ENCODE measurements around the gene RAB27B.

Gene RAB27B

GRCh38 chr18:54910161-54910919, 82.1 kb downstream of the RAB27B start:
- ATAC-seq (ENCODE audit: insufficient read depth, low read depth) (no peak), DNase-seq (no peak)
- Histone ChIP-seq H4K20me1 (ENCODE audit: insufficient read depth, low read length) (no peaks in the 10 kb centered on the region), H3K9ac (ENCODE audit: low read depth, low read length) (no peak overlapping the region), H3K36me3 (ENCODE audit: insufficient read depth, low read length) (no peaks in the 10 kb centered on the region), H3K27ac (ENCODE audit: low read length) (no peak overlapping the region), H3K79me2 (ENCODE audit: insufficient read depth, low read length) (no peaks in the 10 kb centered on the region), H3K4me2 (ENCODE audit: insufficient read depth, low read length) (no peak overlapping the region), H3K9me3 (ENCODE audit: insufficient read depth, low read length, severe bottlenecking) (peaks cover 8% of the 10 kb centered on the region), H3K4me3 (ENCODE audit: low read depth in 1 of 2, low read length in 2 of 2) (no peak overlapping the region), H2AFZ (ENCODE audit: low read depth, low read length) (no peak overlapping the region), H3K4me1 (ENCODE audit: insufficient read depth, low read length) (no peaks in the 10 kb centered on the region), H3K27me3 (ENCODE audit: insufficient read depth, low read length, poor library complexity) (no peaks in the 10 kb centered on the region)
- TF ChIP-seq EZH2 (IDR thresholded peaks at IDR 0.05; ENCODE audit: borderline replicate concordance, low read depth, low read length, severe bottlenecking), result no peak
- no peak for TF ChIP-seq CTCF (IDR thresholded peaks at IDR 0.05; ENCODE audit: borderline replicate concordance, extremely low read depth, low read length, poor library complexity, severe bottlenecking)

- Histone ChIP-seq H4K20me1 (ENCODE audit: insufficient read depth, low read length) (no peaks in the 10 kb centered on the region), H3K9ac (ENCODE audit: low read depth, low read length) (no peak overlapping the region), H3K79me2 (ENCODE audit: insufficient read depth, low read length) (no peaks in the 10 kb centered on the region), H3K4me2 (ENCODE audit: insufficient read depth, low read length) (no peak overlapping the region), H3K4me3 (ENCODE audit: low read depth in 1 of 2, low read length in 2 of 2) (no peak overlapping the region), H3K9me3 (ENCODE audit: insufficient read depth, low read length, severe bottlenecking) (peaks cover 8% of the 10 kb centered on the region), H3K27ac (ENCODE audit: low read length) (no peak overlapping the region), H3K4me1 (ENCODE audit: insufficient read depth, low read length) (no peaks in the 10 kb centered on the region), H3K36me3 (ENCODE audit: insufficient read depth, low read length) (no peaks in the 10 kb centered on the region), H2AFZ (ENCODE audit: low read depth, low read length) (no peak overlapping the region), H3K27me3 (ENCODE audit: insufficient read depth, low read length, poor library complexity) (no peaks in the 10 kb centered on the region)
- no peak for TF ChIP-seq EZH2 (IDR thresholded peaks at IDR 0.05; ENCODE audit: borderline replicate concordance, low read depth, low read length, severe bottlenecking)
- no peak for TF ChIP-seq CTCF (IDR thresholded peaks at IDR 0.05; ENCODE audit: borderline replicate concordance, extremely low read depth, low read length, poor library complexity, severe bottlenecking)
- ATAC-seq (ENCODE audit: insufficient read depth, low read depth), result no peak
- DNase-seq, result no peak
Observed at GRCh38 chr18:54911551-54911950, 83.3 kb downstream of the RAB27B start.

- Histone ChIP-seq H3K9me3 (ENCODE audit: insufficient read depth, low read length, severe bottlenecking) (peaks cover 8% of the 10 kb centered on the region), H3K4me2 (ENCODE audit: insufficient read depth, low read length) (no peak overlapping the region), H2AFZ (ENCODE audit: low read depth, low read length) (no peak overlapping the region), H3K79me2 (ENCODE audit: insufficient read depth, low read length) (no peaks in the 10 kb centered on the region), H3K27me3 (ENCODE audit: insufficient read depth, low read length, poor library complexity) (no peaks in the 10 kb centered on the region), H3K9ac (ENCODE audit: low read depth, low read length) (no peak overlapping the region), H3K27ac (ENCODE audit: low read length) (no peak overlapping the region), H3K4me3 (ENCODE audit: low read depth in 1 of 2, low read length in 2 of 2) (no peak overlapping the region), H4K20me1 (ENCODE audit: insufficient read depth, low read length) (no peaks in the 10 kb centered on the region), H3K36me3 (ENCODE audit: insufficient read depth, low read length) (no peaks in the 10 kb centered on the region), H3K4me1 (ENCODE audit: insufficient read depth, low read length) (no peaks in the 10 kb centered on the region)
- ATAC-seq (ENCODE audit: insufficient read depth, low read depth) (no peak), DNase-seq (no peak)
- TF ChIP-seq CTCF (IDR thresholded peaks at IDR 0.05; ENCODE audit: borderline replicate concordance, extremely low read depth, low read length, poor library complexity, severe bottlenecking), result no peak
- TF ChIP-seq EZH2 (IDR thresholded peaks at IDR 0.05; ENCODE audit: borderline replicate concordance, low read depth, low read length, severe bottlenecking), result no peak
Observed at GRCh38 chr18:54914816-54915215, 86.5 kb downstream of the RAB27B start.
